Fibroblast of villous mesenchyme (primary cell): ENCODE data around the gene GSE1. TPM values are rescaled to one million over a fixed set of nuclear protein-coding genes. Genes with fewer than 3 reads are reported as not detected.

Experiments
- DNase-seq: peaks from one replicate; pipeline ENCODE4 v3.0.0-alpha.2; 2010; ENCODE audit warnings: low read depth
- H3K4me3 ChIP-seq: 2 replicates; pipeline ENCODE4 v1.5.1; 2011; ENCODE audit warnings: low read depth, mild to moderate bottlenecking, low read length
- CTCF ChIP-seq: IDR thresholded peaks from 2 replicates; pipeline ENCODE4 v1.5.1; 2012; ENCODE audit warnings: low read depth, mild to moderate bottlenecking, low read length; ENCODE audit not compliant: insufficient read depth
- total RNA-seq: library from RNA; depleted of rRNA; stranded (reverse); fragments of >200 nt; gene quantifications from 2 replicates; pipeline ENCODE4 v1.2.3, GENCODE V29; 2012

The GSE1 gene
- total RNA-seq, 1 donor: 48.4 TPM

DNA sequence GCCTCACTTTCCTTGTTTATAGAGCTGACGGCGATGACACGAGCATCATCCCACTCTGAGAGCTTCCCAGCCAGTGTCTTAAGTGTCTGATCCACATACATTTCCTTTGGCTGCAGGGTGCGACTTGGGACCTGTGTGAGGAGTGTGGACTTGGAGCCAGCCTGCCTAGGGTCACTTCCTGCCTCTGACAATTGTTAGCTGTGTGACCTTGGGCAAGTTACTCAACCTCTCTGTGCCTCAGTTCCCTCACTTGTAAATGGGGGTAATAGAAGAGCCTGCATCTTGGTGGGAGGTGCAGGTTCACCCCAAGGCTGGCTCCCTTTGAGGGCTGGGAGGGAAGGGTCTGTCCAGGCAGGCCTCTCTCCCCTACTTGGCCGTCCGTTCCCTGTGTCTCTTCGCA, 27.4 kb upstream of the GSE1 start:
- TF ChIP-seq CTCF: no peak
- no peak for DNase-seq
- no peak overlapping the region for H3K4me3 ChIP-seq

- no peak overlapping the region for H3K4me3 ChIP-seq
- no peak for TF ChIP-seq CTCF
- DNase-seq: no peak
These were observed 26.6 kb upstream of the GSE1 start for GRCh38 chr16:85586380-85587104.

DNA sequence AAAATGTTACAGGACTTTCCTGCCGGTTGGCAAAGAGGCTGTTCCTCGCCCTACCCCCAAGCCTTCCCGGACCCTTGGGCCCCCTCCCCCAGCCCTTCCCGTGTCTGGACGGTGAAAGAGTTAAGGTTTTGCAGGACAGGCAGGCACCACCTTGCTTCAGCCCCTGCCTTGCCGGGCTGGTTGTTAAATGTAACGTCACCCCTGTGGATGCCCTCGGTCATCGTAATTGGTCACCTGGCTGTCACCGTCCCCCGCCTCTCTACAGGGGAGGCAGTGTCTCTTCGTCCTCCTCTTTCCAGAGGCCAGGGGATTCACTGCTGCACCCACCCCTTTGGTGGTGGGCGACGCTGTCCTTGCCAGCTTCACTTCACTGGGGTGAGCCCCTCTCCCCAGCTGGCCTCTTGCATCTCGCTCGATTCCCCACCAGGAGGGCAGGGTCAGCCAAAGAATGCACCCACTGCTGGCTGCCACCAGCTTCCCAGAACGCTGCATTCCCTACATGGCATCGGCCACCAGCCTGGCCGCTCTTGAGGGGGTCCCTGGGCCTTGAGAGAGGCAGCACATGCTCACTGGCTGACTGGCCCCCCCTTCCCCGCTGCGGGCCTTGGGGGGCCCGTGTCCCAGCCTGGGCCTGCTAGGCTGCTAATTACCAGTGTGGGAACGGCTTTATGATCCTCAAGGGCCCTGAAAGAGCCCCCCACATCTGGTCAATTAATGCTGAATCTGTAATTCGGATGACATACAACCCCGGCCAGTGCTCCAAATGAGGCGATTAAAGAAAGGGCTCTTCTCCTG, 25.2 kb upstream of the GSE1 start:
- no peak for DNase-seq
- no peak for TF ChIP-seq CTCF

DNA sequence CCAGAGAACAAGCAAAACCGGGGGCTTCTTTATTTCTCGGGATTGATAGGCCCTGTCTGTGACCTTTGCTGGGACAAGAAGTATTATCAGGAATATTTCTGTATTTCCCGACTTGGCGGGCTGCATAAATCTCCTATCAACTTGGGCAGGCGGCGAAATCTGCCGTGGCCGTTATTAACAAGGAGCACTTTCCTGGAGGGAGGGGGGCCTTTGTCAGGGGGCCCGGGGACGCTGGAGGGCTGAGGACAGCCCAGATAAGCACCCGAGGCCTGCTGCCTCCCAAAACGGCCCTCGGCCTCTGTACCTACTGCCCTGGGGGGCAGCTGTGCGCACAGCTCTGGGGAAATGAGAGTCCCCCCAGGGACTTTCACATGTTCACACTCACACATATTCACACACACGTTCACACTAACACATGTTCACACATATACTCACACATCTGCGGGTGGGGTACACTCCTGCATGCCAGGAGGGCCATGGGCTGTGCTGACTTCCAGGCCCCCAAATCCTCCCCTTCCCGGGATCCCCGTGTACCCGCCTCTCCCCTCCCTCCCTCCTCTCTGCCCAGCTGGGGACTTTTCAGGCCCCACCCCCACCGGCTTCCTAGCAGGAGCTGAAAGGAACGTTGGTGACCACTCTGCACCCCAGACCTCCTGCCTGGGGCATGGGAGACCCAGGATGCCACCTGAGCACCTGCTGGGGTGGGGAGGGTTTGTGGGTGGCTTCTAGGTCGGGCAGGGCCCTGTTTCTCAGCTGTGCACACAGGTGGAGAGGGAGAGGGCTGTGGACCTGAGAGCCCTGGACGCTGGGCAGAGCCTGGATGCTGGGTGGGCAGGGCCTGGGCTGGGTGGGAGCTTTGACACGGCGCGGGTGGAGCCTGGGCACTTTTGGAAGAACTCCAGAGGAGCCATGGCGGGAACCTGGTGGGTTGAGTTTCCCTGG, 24.3 kb upstream of the GSE1 start:
- no peak for DNase-seq
- no peak for TF ChIP-seq CTCF
- no peak overlapping the region for H3K4me3 ChIP-seq

More for the DNA sequence above, 25.2 kb upstream of the GSE1 start:
- H3K4me3 ChIP-seq: no peak overlapping the region

- TF ChIP-seq CTCF: no peak
- H3K4me3 ChIP-seq: no peak overlapping the region
These were observed 23.2 kb upstream of the GSE1 start for GRCh38 chr16:85589688-85590505.

GRCh38 chr16:85590506-85590832, 22.7 kb upstream of the GSE1 start:
- TF ChIP-seq CTCF: no peak
- DNase-seq: no peak
- no peak overlapping the region for H3K4me3 ChIP-seq

More at GRCh38 chr16:85589688-85590505, 23.2 kb upstream of the GSE1 start:
- DNase-seq: no peak
